ENCODE measurements around the gene TNNI2.

DNA sequence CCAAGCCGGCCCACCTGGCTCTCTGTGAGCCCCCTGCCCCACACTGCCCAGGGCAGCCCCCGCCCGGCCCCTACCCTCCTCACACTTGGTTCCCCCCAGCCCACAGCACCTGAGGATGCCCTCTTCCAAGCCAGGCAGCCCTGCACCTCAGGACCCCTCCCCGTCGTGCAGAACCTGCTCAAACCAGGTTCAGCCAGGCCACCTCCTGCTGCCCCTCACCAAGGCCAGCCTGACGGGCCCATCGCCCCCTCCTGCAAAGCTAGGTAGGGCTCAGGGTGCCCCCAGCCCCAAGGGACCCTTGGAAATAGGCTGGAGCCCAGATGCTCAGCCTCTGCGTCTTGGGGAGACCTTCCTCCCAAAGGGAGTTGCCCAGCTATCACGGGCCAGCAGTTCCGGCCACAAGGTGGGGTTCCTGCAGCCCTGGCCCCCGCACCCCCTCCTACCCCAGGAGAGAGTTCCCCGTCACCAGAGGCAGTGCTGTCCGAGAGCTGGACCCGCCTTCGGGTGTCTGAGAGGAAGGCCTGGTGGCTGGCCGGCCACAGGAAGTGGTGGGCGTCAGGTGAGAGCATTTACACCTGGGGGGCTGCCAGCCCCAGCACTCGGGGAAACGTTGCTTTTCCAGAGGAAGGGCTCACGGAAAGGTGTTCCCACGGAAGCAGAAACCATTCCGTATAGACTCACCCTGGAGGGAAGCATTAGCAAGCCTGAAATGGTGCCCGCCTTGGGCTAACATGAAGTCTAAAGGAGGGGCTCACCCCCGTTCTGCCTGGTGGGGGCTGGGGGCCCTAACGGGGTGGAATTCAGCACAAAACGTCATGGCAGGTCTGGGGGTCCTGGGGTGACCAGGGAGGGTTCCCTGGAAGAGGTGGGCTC, 7.2 kb upstream of the TNNI2 start:
- TF ChIP-seq POLR2A (IDR thresholded peaks at IDR 0.05) (no peak), CTCF (IDR thresholded peaks at IDR 0.05) (no peak)

All from gastroesophageal sphincter (tissue), 3 donors.